Measurements from ENCODE around the gene LHCGR.

The LHCGR gene

DNA sequence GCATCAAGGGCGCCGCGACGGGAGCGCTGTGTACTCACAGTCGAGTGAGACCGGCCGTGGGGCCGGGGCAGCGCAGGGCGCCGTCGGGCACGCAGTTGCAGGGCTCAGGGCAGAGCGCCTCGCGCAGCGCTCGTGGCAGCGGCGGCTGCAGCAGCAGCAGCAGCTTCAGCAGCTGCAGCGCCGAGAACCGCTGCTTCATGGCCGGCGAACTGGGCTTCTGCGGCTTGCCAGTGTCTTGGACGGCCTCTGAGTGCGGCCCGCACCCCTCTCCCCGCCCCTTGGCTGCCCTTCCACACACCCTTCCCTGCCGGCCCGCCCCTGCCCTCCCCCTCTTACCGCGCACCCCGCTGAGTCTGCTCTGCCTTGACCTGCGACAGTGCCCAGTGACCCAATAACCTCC, at the start of gene LHCGR:
Gene LHCGR (minus strand): TSS at position 252 of the 400 bp plus-strand sequence. CDS start 53 bp downstream, at position 199.
- no peak for DNase-seq
- in situ Hi-C loops (cut with MboI; ENCODE audit: low pct_unique_long_range_greater_than_20kb, low sequenced_read_pairs): no loop called here

- in situ Hi-C loops (cut with MboI; ENCODE audit: low pct_unique_long_range_greater_than_20kb, low sequenced_read_pairs): no loop called here
- DNase-seq: no peak
These were observed 44.1 kb upstream of the LHCGR start for GRCh38 chr2:48799601-48800000.

- no peak for DNase-seq
- in situ Hi-C loops (cut with MboI; ENCODE audit: low pct_unique_long_range_greater_than_20kb, low sequenced_read_pairs): no loop called here
These were observed 39.5 kb upstream of the LHCGR start for GRCh38 chr2:48795065-48795464.

- DNase-seq: no peak
- in situ Hi-C loops (cut with MboI; ENCODE audit: low pct_unique_long_range_greater_than_20kb, low sequenced_read_pairs): no loop called here
These were observed 38.1 kb upstream of the LHCGR start for GRCh38 chr2:48793671-48794070.

- in situ Hi-C loops (cut with MboI; ENCODE audit: low pct_unique_long_range_greater_than_20kb, low sequenced_read_pairs): no loop called here
These were observed 36.5 kb upstream of the LHCGR start for GRCh38 chr2:48792030-48792429.

DNA sequence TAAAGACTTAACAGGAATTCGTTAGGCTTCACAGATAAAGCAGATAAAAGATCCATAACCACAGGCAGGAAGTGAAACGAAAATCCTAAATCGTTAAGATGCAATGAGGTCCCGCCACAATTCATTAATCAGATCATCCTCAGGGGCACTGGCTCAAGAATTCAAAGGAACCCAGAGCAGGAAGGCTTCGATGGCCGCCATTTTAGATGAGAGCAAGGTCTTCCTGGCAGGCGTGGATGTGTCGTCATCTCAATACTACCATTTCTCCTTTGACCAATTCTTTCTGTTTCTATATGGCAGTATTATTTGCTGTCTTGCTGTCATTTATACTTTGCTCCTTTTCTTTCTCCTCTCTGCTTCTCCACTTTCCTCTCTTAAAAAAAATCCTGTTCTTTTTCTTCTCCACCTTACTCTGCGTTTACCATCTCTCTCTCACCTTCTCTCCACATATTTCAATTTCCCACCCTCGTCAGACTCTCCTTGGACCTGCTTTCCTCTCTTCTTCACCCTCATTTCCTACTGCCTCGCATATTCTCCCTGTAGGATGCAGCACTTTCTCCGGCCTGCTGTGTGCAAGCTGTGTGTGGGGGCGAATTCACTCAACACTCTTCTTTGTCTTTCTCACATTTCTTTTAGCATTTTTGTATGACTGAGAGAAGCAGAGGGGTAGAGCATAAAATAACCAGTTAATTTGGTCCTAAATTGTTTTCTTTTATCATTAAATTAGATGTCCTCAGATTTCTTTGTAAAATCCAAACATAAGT, 35.1 kb upstream of the LHCGR start:
- in situ Hi-C loops (cut with MboI; ENCODE audit: low pct_unique_long_range_greater_than_20kb, low sequenced_read_pairs): no loop called here
- no peak for DNase-seq

More at GRCh38 chr2:48792030-48792429, 36.5 kb upstream of the LHCGR start:
- DNase-seq: no peak

DNA sequence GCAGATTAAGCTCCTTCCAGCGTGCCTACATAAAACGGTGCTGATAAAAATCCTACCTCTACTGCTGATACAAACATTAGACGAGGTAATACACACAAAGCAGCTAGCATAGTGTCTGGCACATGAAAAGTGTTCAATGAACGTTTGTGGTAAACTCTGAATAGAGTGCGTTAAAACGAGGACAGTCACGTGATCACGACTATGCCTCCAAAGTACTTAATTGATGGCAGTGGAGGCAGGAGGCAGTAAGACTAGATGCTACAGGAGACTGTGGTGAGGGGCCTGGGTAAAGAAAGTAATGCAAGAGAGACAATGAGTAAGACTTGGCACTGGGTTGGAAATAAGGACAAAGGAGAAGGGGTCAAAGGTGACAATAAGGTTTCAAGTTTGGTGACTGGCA, 32.1 kb upstream of the LHCGR start:
- in situ Hi-C loops (cut with MboI; ENCODE audit: low pct_unique_long_range_greater_than_20kb, low sequenced_read_pairs): no loop called here
- DNase-seq: no peak

DNA sequence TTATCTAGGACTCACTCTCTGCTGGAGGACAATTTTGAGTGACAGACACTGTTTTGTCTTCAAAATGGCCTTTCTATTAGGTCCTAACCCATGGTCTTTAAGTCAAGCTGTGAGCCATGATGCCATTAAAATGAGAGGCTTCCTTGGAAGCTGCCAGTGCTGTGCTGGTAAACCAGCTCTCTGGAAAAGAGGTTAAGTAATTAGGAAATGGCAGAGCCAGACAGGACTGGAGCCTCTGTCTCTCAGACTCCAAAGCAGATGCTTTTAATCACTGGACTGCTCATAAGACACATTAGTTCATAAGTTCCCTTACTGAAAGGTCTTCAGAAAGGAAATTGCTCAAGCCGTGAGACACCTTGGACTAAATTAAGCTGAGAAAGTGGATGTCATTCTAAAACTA, 25.8 kb upstream of the LHCGR start:
- in situ Hi-C loops (cut with MboI; ENCODE audit: low pct_unique_long_range_greater_than_20kb, low sequenced_read_pairs): no loop called here

DNA sequence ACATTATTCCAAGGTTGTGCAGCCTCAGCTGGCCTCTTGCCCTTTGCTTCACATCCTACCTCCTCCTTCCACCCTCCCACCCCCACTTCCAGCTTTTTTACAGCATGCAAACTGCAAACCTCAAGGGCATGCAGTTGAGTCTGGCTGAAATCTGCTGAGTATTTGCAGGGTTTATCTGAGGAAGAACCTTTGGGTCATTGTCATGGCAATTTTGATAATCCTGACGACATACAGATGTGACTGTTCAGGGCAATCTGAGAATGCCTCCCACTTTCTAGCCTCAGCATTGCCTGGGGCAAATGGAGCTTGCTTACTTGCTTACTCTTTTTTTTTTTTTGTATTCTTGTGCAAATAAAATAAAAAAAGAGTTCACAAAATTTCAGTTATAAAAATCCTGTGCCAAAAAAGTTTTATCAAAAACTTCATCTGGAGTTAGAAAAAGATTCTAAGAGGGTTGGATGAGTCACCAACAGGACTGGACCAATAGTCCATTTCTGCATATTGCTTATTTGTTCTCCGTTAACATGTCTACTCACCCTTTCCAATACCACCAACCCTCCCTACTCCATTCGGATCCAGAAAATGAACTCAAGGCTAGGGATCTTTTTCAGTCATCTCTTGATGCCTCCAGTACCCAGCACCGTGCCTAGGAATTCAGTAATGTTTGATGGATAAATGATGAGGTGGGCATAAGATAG, 23.6 kb upstream of the LHCGR start:
- no peak for DNase-seq

More for the DNA sequence above, 25.8 kb upstream of the LHCGR start:
- no peak for DNase-seq

GRCh38 chr2:48774251-48774650, 18.7 kb upstream of the LHCGR start:
- in situ Hi-C loops (cut with MboI; ENCODE audit: low pct_unique_long_range_greater_than_20kb, low sequenced_read_pairs): no loop called here
- DNase-seq: no peak

More for the DNA sequence above, 23.6 kb upstream of the LHCGR start:
- in situ Hi-C loops (cut with MboI; ENCODE audit: low pct_unique_long_range_greater_than_20kb, low sequenced_read_pairs): no loop called here

GRCh38 chr2:48771241-48772014, 15.9 kb upstream of the LHCGR start:
- no peak for DNase-seq
- in situ Hi-C loops (cut with MboI; ENCODE audit: low pct_unique_long_range_greater_than_20kb, low sequenced_read_pairs): no loop called here

DNA sequence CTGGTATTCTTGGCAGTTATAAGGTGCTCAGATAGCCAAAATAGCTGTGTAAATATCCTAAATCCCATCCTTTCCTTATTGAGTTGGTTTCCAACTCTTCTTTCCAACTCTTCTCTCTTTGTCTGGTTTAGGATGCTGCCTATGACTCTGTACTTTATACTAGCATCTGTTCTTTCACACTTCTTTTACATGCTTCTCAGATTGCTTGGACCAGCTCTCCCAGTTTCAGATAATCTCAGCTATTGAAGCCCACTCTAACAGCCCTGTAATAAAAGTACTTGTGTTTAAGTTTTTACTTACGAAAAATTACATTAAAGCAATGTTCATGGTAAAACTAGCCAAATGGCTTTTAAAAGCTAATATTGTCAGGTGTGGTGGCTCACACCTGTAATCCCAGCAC, 14.7 kb upstream of the LHCGR start:
- in situ Hi-C loops (cut with MboI; ENCODE audit: low pct_unique_long_range_greater_than_20kb, low sequenced_read_pairs): no loop called here
- no peak for DNase-seq

DNA sequence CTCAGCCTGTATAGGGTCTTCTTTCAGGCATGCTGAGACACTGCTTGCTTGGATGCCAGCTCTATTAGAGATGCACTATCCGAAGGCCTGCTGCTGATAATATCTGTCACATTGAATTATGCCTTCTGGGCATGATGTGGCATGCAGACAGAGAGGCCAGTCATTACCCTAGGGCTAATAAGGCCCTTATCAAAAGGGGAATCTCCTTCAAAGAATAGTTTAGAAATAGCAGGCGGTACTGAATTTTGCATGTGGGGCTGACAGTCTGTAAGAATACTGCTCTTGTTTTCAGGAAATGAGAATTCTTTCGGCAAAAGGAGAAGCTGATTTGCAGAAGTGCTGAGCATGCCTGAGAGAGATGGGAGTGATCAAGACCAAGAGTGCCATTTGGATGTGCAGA, 13.1 kb upstream of the LHCGR start:
- DNase-seq: peak; percentile 53
- in situ Hi-C loops (cut with MboI; ENCODE audit: low pct_unique_long_range_greater_than_20kb, low sequenced_read_pairs): no loop called here

DNA sequence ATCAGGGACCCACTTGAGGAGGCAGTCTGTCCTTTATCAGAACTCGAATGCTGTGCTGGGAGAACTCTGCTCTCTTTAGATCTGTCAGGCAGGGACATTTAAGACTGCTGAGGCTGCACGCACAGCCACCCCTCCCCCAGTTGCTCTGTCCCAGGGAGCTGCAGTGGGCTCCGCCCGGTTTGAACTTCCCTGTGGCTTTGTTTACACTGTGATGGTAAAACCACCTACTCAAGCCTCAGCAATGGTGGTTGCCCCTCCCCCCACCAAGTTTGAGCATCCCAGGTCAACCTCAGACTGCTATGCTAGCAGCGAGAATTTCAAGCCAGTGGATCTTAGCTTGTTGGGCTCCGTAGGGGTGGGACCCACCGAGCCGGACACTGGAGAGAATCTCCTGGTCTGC, 11.8 kb upstream of the LHCGR start:
- in situ Hi-C loops (cut with MboI; ENCODE audit: low pct_unique_long_range_greater_than_20kb, low sequenced_read_pairs): no loop called here
- no peak for DNase-seq

DNA sequence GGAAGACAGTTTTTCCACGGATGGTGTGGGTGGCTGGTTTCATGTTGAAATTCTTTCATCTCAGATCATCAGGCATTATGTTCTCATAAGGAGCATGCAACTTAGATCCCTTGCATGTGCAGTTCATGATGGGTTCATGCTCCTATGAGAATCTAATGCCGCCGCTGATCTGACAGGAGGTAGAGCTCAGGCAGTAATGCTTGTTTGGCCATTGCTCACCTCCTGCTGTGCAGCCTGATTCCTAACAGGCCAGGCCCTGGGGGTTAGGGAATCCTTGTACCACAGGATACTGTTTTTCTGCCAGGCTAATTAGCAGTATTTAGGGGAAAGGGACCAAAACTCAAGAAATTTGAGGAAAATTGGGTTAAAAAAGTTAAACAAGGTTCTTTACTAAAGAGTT, 5.3 kb upstream of the LHCGR start:
- in situ Hi-C loops (cut with MboI; ENCODE audit: low pct_unique_long_range_greater_than_20kb, low sequenced_read_pairs): no loop called here
- DNase-seq: no peak

DNA sequence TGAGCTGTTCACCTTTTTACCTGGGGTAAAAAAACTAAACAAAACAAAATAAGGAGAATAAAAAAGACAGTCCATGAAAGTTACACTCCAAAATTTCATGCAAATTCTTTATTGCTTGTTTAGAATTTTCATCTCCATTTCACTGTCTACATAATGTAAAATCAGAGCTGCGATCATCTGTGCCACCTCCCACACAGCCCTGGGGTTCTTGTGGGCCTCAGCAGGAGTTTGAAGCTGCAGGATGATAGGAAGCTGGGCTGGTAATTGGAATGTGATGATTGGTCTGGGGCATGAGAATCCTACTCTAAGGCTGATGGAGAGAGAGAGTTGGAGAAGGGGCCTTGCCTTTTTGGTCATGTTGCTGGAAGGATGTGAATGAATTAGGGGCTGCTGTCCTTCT, 4.2 kb upstream of the LHCGR start:
- in situ Hi-C loops (cut with MboI; ENCODE audit: low pct_unique_long_range_greater_than_20kb, low sequenced_read_pairs): no loop called here
- no peak for DNase-seq

- no peak for DNase-seq
- in situ Hi-C loops (cut with MboI; ENCODE audit: low pct_unique_long_range_greater_than_20kb, low sequenced_read_pairs): no loop called here
These were observed 765 bp upstream of the LHCGR start for GRCh38 chr2:48756289-48756688.

DNA sequence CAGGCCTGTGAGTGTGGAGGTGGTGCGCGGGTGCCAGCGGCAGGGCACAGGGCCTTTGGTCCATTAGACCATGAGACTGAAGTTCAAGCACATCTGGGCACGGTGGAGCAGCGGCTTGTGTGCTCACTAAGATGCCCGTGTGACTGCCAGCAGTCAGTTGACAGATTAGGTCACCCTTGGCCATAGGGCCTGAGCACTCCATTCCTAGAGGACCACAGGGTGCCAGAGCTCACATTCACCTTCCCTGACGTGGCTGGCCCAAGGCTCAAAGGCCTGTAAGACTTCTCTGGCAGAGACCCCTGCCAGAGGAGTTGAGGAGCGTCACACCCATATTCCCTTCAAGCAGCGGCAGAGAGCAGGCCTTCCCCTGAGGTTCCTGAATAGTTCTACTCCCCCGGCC, 650 bp downstream of the LHCGR start:
- DNase-seq: no peak
- in situ Hi-C loops (cut with MboI; ENCODE audit: low pct_unique_long_range_greater_than_20kb, low sequenced_read_pairs): no loop called here

- in situ Hi-C loops (cut with MboI; ENCODE audit: low pct_unique_long_range_greater_than_20kb, low sequenced_read_pairs): no loop called here
- DNase-seq: no peak
These were observed 2.3 kb downstream of the LHCGR start for GRCh38 chr2:48753228-48753627.

GRCh38 chr2:48750128-48750739, 5.3 kb downstream of the LHCGR start:
- DNase-seq: no peak
- in situ Hi-C loops (cut with MboI; ENCODE audit: low pct_unique_long_range_greater_than_20kb, low sequenced_read_pairs): no loop called here
